HFF-Myc (cell line): ENCODE data around the gene RASD1.

Experiments
- DNase-seq: peaks from one replicate; pipeline ENCODE4 v3.0.0-alpha.2; 2011; ENCODE audit warnings: low read depth; ENCODE audit errors: extremely low read depth
- H3K4me3 ChIP-seq: replicated peaks from 2 replicates; pipeline ENCODE4 v1.5.1; 2011; ENCODE audit warnings: low read depth, mild to moderate bottlenecking, control low read depth, low read length
- TF ChIP-seq, protein P1 (sequence below): IDR thresholded peaks from 2 replicates; pipeline ENCODE4 v1.5.1; 2012; ENCODE audit warnings: mild to moderate bottlenecking, low read depth, low read length, control low read depth; ENCODE audit errors: missing control alignments

Gene RASD1

GRCh38 chr17:17500999-17501605, 4.9 kb upstream of the RASD1 start:
- H3K4me3 ChIP-seq = no peak overlapping the region
- DNase-seq = no peak
- TF ChIP-seq, protein P1, sequence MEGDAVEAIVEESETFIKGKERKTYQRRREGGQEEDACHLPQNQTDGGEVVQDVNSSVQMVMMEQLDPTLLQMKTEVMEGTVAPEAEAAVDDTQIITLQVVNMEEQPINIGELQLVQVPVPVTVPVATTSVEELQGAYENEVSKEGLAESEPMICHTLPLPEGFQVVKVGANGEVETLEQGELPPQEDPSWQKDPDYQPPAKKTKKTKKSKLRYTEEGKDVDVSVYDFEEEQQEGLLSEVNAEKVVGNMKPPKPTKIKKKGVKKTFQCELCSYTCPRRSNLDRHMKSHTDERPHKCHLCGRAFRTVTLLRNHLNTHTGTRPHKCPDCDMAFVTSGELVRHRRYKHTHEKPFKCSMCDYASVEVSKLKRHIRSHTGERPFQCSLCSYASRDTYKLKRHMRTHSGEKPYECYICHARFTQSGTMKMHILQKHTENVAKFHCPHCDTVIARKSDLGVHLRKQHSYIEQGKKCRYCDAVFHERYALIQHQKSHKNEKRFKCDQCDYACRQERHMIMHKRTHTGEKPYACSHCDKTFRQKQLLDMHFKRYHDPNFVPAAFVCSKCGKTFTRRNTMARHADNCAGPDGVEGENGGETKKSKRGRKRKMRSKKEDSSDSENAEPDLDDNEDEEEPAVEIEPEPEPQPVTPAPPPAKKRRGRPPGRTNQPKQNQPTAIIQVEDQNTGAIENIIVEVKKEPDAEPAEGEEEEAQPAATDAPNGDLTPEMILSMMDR = no peak

DNA sequence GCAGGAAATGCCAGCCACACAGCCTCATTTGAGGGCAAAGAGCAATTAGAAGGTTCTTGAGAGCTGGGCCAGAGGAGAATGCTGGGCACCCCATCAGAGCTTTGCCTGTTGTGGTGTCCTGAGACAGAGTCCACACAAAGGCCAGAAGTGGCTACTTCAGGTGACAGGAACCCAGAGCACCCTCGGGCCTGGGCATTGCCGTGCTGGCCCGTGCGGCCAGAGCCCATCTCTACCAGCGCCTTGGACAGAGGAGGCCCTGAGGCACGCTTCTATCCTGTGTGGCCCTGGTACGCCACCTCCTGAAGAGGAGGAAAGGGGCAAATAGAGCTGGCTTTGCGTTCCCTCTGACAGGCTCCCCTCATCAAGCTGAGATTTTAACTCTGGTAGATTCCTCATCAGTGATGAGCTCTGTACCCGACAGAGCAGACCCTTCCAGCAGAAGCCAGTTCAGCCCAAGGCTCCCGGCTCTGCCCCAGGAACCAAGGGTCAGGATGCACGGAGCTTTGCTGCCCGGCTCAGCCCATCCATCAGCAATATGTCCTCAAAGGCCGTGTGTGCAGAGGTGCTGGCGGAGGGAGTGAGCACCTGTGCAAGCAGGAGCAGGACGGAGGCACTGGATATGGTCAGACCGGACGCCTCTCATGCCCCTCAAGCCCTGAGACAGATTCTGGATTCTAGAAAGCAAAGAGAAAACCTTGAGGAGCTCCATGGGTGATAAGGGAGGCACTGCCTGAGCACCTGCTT, 3.4 kb upstream of the RASD1 start:
- H3K4me3 ChIP-seq = no peak overlapping the region
- DNase-seq = no peak
- TF ChIP-seq, protein P1 = no peak

GRCh38 chr17:17498606-17499301, 2.6 kb upstream of the RASD1 start:
- TF ChIP-seq, protein P1 = no peak
- DNase-seq = no peak
- H3K4me3 ChIP-seq = no peak overlapping the region

DNA sequence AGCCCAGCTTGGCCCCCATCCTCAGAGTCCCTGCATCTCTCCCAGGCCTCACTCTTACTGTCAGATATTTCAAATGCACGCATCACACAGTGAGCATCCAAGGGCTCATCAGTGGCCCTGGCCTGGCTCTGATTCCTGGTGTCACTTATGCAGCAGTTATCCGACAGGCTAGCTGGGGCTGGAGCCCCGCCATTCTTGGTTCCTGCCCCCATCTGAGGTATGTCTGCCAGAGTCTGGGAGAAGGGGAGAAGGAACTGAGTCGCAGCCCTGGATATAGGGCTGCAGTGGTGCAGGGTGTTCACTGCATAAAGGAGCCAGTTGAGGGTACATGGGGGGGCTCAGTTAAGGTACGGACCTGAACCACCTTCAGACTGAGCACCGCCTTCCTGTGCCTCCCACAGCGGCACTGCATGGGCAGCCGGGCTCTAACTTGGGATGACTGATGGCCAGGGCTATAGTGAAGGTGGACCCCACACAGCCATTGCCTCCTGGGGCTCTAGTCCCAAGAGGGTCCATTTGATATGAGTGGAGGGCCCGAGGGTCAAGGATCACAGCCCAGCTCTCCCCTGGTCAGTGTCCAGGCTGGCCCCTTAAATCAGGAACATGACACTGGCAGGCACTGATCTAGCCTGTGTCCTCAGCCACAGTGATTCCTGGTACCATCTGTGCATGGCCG, 1.8 kb upstream of the RASD1 start:
- TF ChIP-seq, protein P1 = no peak

DNA sequence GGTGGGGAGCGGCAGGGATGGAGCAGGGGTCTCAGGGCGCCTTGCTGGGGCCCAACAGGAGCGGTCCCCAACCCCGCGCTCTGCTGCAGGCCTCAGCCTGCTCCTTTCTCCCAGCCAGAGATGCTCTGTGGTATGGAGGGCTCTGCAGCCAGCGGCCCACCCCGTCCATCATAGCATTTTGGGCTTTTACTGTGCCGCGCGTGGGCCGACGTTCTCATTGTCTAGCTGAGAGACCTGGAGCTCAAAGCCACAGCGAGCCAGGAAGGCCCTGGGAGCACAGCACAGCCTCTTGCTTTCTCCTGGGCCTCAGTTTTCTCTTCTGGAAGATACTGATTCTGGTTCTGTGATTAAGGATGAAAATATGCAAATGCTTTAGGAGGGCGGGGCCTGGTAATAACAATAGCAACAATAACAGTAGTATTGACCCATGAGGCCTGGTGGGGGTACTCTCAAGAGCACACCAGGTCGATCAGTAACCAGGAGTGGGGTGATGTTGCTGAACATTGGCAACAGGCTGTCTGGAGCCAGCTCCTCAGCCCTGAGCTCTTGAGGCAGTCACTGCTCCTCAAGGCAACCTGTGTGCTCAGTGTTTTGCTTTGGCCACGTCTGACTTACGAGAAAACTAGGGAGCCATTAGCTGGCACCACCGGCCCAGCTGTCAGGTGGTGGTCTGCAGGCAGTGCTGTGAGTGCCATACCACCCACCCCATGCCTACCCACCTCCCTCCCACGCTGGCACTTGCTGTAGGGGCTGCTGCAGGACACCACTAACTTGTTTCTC, 1.1 kb upstream of the RASD1 start:
- TF ChIP-seq, protein P1 = no peak
- no peak for DNase-seq
- H3K4me3 ChIP-seq = no peak overlapping the region

More for the DNA sequence above, 1.8 kb upstream of the RASD1 start:
- DNase-seq = no peak
- no peak overlapping the region for H3K4me3 ChIP-seq
